Measurements from ENCODE around the gene HDAC4. TPM values are rescaled to one million over a fixed set of nuclear protein-coding genes. Genes with fewer than 3 reads are reported as not detected.

The HDAC4 gene
- total RNA-seq, 6 donors from 2014 or later, result 16.1 to 108 (median 45.0) TPM

DNA sequence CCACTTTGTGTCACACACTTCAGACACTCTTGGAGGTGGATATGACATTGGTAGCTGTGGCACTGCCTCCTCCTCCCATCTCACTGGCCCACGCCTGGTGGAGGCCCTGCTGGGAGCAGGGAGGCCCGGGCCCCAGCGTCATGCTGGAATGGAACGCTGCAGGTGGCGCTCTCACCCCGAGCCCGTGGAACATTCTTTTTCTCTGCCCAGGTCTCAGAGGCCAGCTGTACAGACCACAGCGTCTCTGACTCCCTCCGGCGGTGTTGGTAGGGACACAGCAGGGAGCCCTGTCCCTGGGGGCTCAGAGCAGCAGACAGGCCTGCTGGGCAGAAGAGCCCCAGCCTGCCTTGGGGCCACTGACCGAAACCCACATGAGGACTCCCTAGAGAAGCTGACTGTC lies 334.9 kb downstream of the HDAC4 start:
- Histone ChIP-seq H3K4me1 (no peaks in the 10 kb centered on the region), H3K4me3 (no peak overlapping the region), H3K27ac (no peak overlapping the region), H3K9me3 (no peaks in the 10 kb centered on the region), H3K36me3 (peaks cover 12 to 85% (median 53%) of the 10 kb centered on the region in 4 donors), H3K27me3 (no peaks in the 10 kb centered on the region)
- no peak for DNase-seq
- ATAC-seq (ENCODE audit: low FRiP score in 2 of 2), result no peak
- TF ChIP-seq, protein P1, sequence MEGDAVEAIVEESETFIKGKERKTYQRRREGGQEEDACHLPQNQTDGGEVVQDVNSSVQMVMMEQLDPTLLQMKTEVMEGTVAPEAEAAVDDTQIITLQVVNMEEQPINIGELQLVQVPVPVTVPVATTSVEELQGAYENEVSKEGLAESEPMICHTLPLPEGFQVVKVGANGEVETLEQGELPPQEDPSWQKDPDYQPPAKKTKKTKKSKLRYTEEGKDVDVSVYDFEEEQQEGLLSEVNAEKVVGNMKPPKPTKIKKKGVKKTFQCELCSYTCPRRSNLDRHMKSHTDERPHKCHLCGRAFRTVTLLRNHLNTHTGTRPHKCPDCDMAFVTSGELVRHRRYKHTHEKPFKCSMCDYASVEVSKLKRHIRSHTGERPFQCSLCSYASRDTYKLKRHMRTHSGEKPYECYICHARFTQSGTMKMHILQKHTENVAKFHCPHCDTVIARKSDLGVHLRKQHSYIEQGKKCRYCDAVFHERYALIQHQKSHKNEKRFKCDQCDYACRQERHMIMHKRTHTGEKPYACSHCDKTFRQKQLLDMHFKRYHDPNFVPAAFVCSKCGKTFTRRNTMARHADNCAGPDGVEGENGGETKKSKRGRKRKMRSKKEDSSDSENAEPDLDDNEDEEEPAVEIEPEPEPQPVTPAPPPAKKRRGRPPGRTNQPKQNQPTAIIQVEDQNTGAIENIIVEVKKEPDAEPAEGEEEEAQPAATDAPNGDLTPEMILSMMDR (IDR thresholded peaks at IDR 0.05), result no peak
- TF ChIP-seq POLR2A (IDR thresholded peaks at IDR 0.05), result no peak
- TF ChIP-seq POLR2AphosphoS5 (IDR thresholded peaks at IDR 0.05), result no peak
- TF ChIP-seq EP300 (IDR thresholded peaks at IDR 0.05), result no peak
- WGBS, 2 donors, result 88 to 98% methylated on average over 10 to 11 of the region's 11 CpGs

DNA sequence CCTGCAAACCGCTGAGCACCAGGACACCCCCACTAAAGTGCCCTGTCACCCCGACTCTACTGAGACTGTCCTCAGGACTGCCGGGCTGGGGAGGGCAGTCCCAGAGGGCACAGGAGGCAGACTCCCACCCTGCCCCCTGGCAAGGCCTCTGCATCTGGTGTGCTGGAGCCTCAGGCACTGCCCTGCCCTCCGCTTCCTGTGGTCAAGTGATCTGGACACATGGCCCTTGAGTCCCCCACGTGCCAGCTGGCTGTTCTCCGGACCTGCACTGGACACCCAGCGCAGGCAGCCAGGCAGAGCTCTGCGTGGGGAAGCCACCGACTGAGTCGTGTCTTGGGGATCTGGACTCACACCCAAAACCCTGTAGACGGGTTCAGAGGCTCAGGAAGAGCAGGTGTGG lies 335.3 kb downstream of the HDAC4 start:
- WGBS, 2 donors, result 97 to 99% methylated on average over 4 to 8 of the region's 11 CpGs
- no peak for ATAC-seq (ENCODE audit: low FRiP score in 2 of 2)
- DNase-seq, result peak in 1 of 2 donors; percentile 60
- H3K4me1 ChIP-seq, result no peaks in the 10 kb centered on the region
- H3K4me3 ChIP-seq, result no peak overlapping the region
- H3K36me3 ChIP-seq, result peaks cover 12 to 80% (median 53%) of the 10 kb centered on the region in 4 donors
- no peak overlapping the region for H3K27ac ChIP-seq
- TF ChIP-seq POLR2A (IDR thresholded peaks at IDR 0.05) (no peak), POLR2AphosphoS5 (IDR thresholded peaks at IDR 0.05) (no peak), EP300 (IDR thresholded peaks at IDR 0.05) (no peak)
- TF ChIP-seq, protein P1 (IDR thresholded peaks at IDR 0.05), result no peak
- no peaks in the 10 kb centered on the region for H3K9me3 ChIP-seq
- H3K27me3 ChIP-seq, result no peaks in the 10 kb centered on the region

DNA sequence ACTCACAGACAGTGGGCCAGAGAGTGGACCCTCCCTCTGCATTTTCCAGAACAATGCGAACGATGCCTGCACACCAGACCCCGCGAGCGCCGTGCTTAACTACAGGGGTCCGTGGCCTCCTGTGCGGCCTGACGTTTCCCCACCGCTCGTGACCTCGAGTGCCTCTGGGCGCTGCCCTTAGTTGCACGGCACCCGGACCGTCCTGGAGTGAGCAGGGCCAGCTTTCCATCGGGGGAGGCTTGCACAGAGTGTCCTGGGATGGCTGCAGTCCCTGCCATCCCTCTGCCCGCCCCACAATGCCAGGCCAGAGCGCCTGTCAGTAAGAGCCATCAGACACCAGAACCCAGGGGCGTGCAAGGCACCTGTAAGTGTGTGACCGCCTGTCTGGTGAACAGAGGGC lies 335.9 kb downstream of the HDAC4 start:
- TF ChIP-seq, protein P1 (IDR thresholded peaks at IDR 0.05), result no peak
- TF ChIP-seq POLR2A (IDR thresholded peaks at IDR 0.05), result no peak
- TF ChIP-seq POLR2AphosphoS5 (IDR thresholded peaks at IDR 0.05), result no peak
- TF ChIP-seq EP300 (IDR thresholded peaks at IDR 0.05), result no peak
- Histone ChIP-seq H3K9me3 (no peaks in the 10 kb centered on the region), H3K27me3 (no peaks in the 10 kb centered on the region), H3K4me3 (no peak overlapping the region), H3K4me1 (no peaks in the 10 kb centered on the region), H3K27ac (no peak overlapping the region), H3K36me3 (peaks cover 12 to 76% (median 53%) of the 10 kb centered on the region in 4 donors)
- ATAC-seq (ENCODE audit: low FRiP score in 2 of 2) (no peak), DNase-seq (peak in 1 of 2 donors; percentile 66)
- WGBS, 2 donors, result 94 to 95% methylated on average over 16 to 18 of the region's 21 CpGs

DNA sequence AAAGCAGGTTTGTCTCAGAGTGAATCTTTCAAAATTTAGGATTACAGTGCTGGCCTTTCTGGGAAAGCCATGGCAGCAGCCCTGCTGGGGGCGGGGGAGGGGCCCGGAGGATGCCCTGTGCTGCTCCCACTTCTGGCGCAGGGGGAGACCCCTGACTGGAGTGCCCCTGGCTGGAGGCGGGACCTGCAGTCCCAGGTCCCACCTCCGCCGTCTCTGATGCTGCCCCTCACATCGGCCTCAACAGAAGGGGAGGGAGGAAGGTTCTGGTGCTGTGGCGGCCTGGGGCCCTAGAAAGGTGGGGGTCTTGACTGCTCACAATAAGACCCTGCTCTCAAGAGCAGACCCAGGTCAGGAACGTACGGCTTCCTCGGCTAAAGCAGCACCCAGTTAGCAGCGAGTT lies 336.6 kb downstream of the HDAC4 start:
- TF ChIP-seq POLR2A (IDR thresholded peaks at IDR 0.05), result no peak
- TF ChIP-seq, protein P1 (IDR thresholded peaks at IDR 0.05), result no peak
- TF ChIP-seq POLR2AphosphoS5 (IDR thresholded peaks at IDR 0.05), result no peak
- TF ChIP-seq EP300 (IDR thresholded peaks at IDR 0.05), result no peak
- peaks cover 12 to 78% (median 53%) of the 10 kb centered on the region in 4 donors for H3K36me3 ChIP-seq
- WGBS, 2 donors, result 92 to 98% methylated on average over 7 to 12 of the region's 12 CpGs
- no peaks in the 10 kb centered on the region for H3K27me3 ChIP-seq
- no peaks in the 10 kb centered on the region for H3K9me3 ChIP-seq
- DNase-seq, result no peak
- no peak overlapping the region for H3K27ac ChIP-seq
- H3K4me3 ChIP-seq, result no peak overlapping the region
- peaks cover 0 to 3% (median 0%) of the 10 kb centered on the region in 4 donors for H3K4me1 ChIP-seq
- ATAC-seq (ENCODE audit: low FRiP score in 2 of 2), result no peak

DNA sequence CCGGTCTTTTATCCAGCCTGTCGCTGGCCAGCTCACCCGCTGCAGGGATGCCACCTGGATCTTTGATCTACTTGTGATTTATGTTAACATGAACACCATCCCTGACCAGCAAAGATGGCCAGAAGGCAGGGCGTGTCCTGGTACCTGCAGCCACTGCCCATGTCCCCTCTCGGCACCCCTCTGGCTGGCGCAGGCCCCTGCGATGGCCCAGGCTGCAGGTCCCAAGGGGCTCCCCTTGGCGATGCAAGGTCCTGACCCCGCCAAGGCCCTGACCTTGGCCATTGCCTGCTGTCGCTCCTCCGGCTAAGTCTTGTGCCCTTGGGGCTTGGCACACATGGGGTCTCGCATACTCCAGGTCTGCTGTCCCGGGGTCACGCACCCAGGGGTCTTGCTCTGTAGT lies 338.1 kb downstream of the HDAC4 start:
- ATAC-seq (ENCODE audit: low FRiP score in 2 of 2), result no peak
- H3K9me3 ChIP-seq, result peaks cover 0 to 1% (median 0%) of the 10 kb centered on the region in 4 donors
- TF ChIP-seq POLR2AphosphoS5 (IDR thresholded peaks at IDR 0.05) (no peak), POLR2A (IDR thresholded peaks at IDR 0.05) (no peak), EP300 (IDR thresholded peaks at IDR 0.05) (no peak)
- TF ChIP-seq, protein P1 (IDR thresholded peaks at IDR 0.05), result no peak
- H3K27me3 ChIP-seq, result no peaks in the 10 kb centered on the region
- peak in 1 of 2 donors; percentile 63 for DNase-seq
- WGBS, 2 donors, result 97 to 98% methylated on average over 10 to 14 of the region's 14 CpGs
- H3K4me3 ChIP-seq, result no peak overlapping the region
- H3K36me3 ChIP-seq, result peaks cover 12 to 69% (median 47%) of the 10 kb centered on the region in 4 donors
- H3K4me1 ChIP-seq, result peaks cover 0 to 3% (median 0%) of the 10 kb centered on the region in 4 donors
- H3K27ac ChIP-seq, result no peak overlapping the region
